Activated naive CD4-positive, alpha-beta T cell treated with anti-CD3 and anti-CD28 coated beads, Interleukin-2, amount 50 U/mL, for 72 hours (primary cell): ENCODE results near the gene PBX1. TPM values are rescaled to one million over a fixed set of nuclear protein-coding genes. Genes with fewer than 3 reads are reported as not detected.
"Not testable (repeated sequence)": the region's sequence is repeated elsewhere in the genome, so short reads cannot be mapped to it uniquely, and the experiment has no call there.

Experiments
- ATAC-seq, 2 donors: fragments of 150-1000 bp; cut with Tn5 transposase; 2 replicates each; pipeline ENCODE4 v1.10.0; 2021; ENCODE audit warnings: mild to moderate bottlenecking in 2 of 2, moderate library complexity in 2 of 2
- DNase-seq, 2 donors: peaks; one replicate each; pipeline ENCODE4 v3.0.0; 2021 to 2022; ENCODE audit warnings: low spot score in 2 of 2
- H3K27ac Mint-ChIP-seq, 2 donors: one replicate each; pipeline ENCODE4 v1.8.0; 2022; ENCODE audit warnings: mild to moderate bottlenecking in 2 of 2, mixed read lengths in 2 of 2
- H3K36me3 Mint-ChIP-seq, 2 donors: one replicate each; pipeline ENCODE4 v1.8.0; 2022; ENCODE audit warnings: mixed read lengths in 2 of 2
- H3K9me3 Mint-ChIP-seq, 2 donors: one replicate each; pipeline ENCODE4 v1.8.0; 2022; ENCODE audit warnings: mixed read lengths in 2 of 2
- total RNA-seq, 2 donors: library from RNA; stranded (reverse); gene quantifications; one replicate each; pipeline ENCODE4 v1.2.3, GENCODE V29; 2022

The PBX1 gene
- total RNA-seq, 2 donors from 2014 or later = 0.19 to 0.39 TPM

GRCh38 chr1:164601399-164602100, 42.6 kb downstream of the PBX1 start:
- Mint-ChIP-seq H3K36me3 (no peaks in the 10 kb centered on the region), H3K9me3 (peaks cover 0 to 3% of the 10 kb centered on the region in 2 donors), H3K27ac (no peak overlapping the region)
- ATAC-seq (no peak), DNase-seq (no peak)

GRCh38 chr1:164602101-164602422, 43.1 kb downstream of the PBX1 start:
- ATAC-seq (no peak), DNase-seq (no peak)
- Mint-ChIP-seq H3K27ac (no peak overlapping the region), H3K9me3 (peaks cover 0 to 7% of the 10 kb centered on the region in 2 donors), H3K36me3 (no peaks in the 10 kb centered on the region)

- Mint-ChIP-seq H3K27ac (no peak overlapping the region), H3K9me3 (peaks cover 0 to 5% of the 10 kb centered on the region in 2 donors), H3K36me3 (no peaks in the 10 kb centered on the region)
- no peak for ATAC-seq
- DNase-seq = no peak
These were observed 43.6 kb downstream of the PBX1 start for GRCh38 chr1:164602480-164603093.

- H3K27ac Mint-ChIP-seq, H3K9me3 Mint-ChIP-seq, ATAC-seq, DNase-seq, H3K36me3 Mint-ChIP-seq: not testable (repeated sequence)
These were observed 44.8 kb downstream of the PBX1 start for GRCh38 chr1:164603805-164604204.

- ATAC-seq (no peak), DNase-seq (no peak)
- H3K36me3 Mint-ChIP-seq = no peaks in the 10 kb centered on the region
- no peak overlapping the region for H3K27ac Mint-ChIP-seq
- peaks cover 0 to 5% of the 10 kb centered on the region in 2 donors for H3K9me3 Mint-ChIP-seq
These were observed 45.6 kb downstream of the PBX1 start for GRCh38 chr1:164604541-164604940.

GRCh38 chr1:164605254-164606091, 46.5 kb downstream of the PBX1 start:
- Mint-ChIP-seq H3K9me3 (peaks cover 0 to 5% of the 10 kb centered on the region in 2 donors), H3K27ac (no peak overlapping the region), H3K36me3 (no peaks in the 10 kb centered on the region)
- DNase-seq (no peak), ATAC-seq (no peak)

- no peak for ATAC-seq
- H3K9me3 Mint-ChIP-seq = peaks cover 0 to 5% of the 10 kb centered on the region in 2 donors
- no peak overlapping the region for H3K27ac Mint-ChIP-seq
- H3K36me3 Mint-ChIP-seq = no peaks in the 10 kb centered on the region
- no peak for DNase-seq
These were observed 48.4 kb downstream of the PBX1 start for GRCh38 chr1:164607351-164607750.

- no peak overlapping the region for H3K27ac Mint-ChIP-seq
- DNase-seq = no peak
- ATAC-seq = no peak
- H3K36me3 Mint-ChIP-seq = no peaks in the 10 kb centered on the region
- H3K9me3 Mint-ChIP-seq = peaks cover 0 to 5% of the 10 kb centered on the region in 2 donors
These were observed 49.7 kb downstream of the PBX1 start for GRCh38 chr1:164608651-164609057.

GRCh38 chr1:164609089-164609488, 50.1 kb downstream of the PBX1 start:
- ATAC-seq (no peak), DNase-seq (no peak)
- no peaks in the 10 kb centered on the region for H3K36me3 Mint-ChIP-seq
- no peak overlapping the region for H3K27ac Mint-ChIP-seq
- H3K9me3 Mint-ChIP-seq = peaks cover 0 to 5% of the 10 kb centered on the region in 2 donors

GRCh38 chr1:164610538-164611222, 51.7 kb downstream of the PBX1 start:
- no peak overlapping the region for H3K27ac Mint-ChIP-seq
- no peaks in the 10 kb centered on the region for H3K36me3 Mint-ChIP-seq
- no peak for ATAC-seq
- no peak for DNase-seq
- peaks cover 0 to 5% of the 10 kb centered on the region in 2 donors for H3K9me3 Mint-ChIP-seq

- ATAC-seq = no peak
- Mint-ChIP-seq H3K36me3 (no peaks in the 10 kb centered on the region), H3K9me3 (peaks cover 0 to 1% of the 10 kb centered on the region in 2 donors), H3K27ac (no peak overlapping the region)
- no peak for DNase-seq
These were observed 53.0 kb downstream of the PBX1 start for GRCh38 chr1:164611754-164612642.

GRCh38 chr1:164613176-164613575, 54.2 kb downstream of the PBX1 start:
- Mint-ChIP-seq H3K9me3 (no peaks in the 10 kb centered on the region), H3K36me3 (no peaks in the 10 kb centered on the region), H3K27ac (no peak overlapping the region)
- ATAC-seq = no peak
- DNase-seq = no peak

GRCh38 chr1:164614316-164614715, 55.3 kb downstream of the PBX1 start:
- DNase-seq (no peak), ATAC-seq (no peak)
- Mint-ChIP-seq H3K36me3 (no peaks in the 10 kb centered on the region), H3K9me3 (no peaks in the 10 kb centered on the region), H3K27ac (no peak overlapping the region)

GRCh38 chr1:164617377-164618201, 58.6 kb downstream of the PBX1 start:
- Mint-ChIP-seq H3K36me3 (no peaks in the 10 kb centered on the region), H3K27ac (no peak overlapping the region), H3K9me3 (no peaks in the 10 kb centered on the region)
- no peak for ATAC-seq
- no peak for DNase-seq

GRCh38 chr1:164618202-164618564, 59.2 kb downstream of the PBX1 start:
- no peak overlapping the region for H3K27ac Mint-ChIP-seq
- no peaks in the 10 kb centered on the region for H3K36me3 Mint-ChIP-seq
- H3K9me3 Mint-ChIP-seq = no peaks in the 10 kb centered on the region
- no peak for ATAC-seq
- DNase-seq = no peak
